ENCODE measurements around the gene TBL3.
A peak's percentile ranks its signal among the peaks of the same experiment; 100 is the strongest.
"Not testable (repeated sequence)": the region's sequence is repeated elsewhere in the genome, so short reads cannot be mapped to it uniquely, and the experiment has no call there.

Gene TBL3

DNA sequence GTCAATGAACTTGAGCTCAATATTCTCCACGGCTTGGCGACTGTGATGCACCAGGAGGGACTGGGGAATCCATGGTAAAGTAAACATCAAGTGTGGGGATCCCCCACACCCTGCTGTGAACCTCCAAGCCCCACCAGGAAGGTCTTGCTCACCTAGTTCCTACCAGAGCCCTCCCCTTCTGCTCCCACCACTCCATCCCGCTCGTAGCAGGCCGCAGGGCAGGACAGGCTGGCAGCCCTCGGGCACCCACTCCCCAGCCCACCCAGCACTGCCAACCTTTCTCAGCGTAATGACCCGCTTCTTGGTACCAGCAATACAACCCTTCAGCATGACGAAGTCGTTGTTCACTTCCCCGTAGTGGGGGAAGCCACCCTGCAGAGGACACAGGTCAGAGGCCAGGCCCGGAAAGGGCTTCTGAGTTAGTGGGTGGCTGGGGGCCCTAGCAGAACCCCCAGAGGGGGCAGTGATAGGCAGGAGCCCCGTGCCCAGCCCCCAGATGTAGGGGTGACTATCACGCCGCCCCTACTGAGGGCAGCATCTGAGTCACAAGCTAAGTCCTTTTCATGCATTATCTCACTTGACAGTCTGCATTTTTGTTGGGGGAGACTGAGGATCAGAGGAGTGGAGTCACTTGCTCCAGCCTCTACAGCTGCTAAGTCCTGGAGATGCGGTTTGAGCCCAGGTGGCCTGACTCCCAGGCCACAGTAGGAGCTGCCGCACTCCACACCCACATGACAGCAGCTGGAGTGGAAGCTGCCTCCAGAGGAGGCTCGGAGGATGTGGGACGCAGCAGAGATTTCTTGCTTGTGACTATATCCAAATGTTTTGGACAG is 26.1 kb upstream of the TBL3 start:
- no peaks in the 10 kb centered on the region for H3K9me3 ChIP-seq (ENCODE audit: control insufficient read depth, insufficient read depth, low read length)

DNA sequence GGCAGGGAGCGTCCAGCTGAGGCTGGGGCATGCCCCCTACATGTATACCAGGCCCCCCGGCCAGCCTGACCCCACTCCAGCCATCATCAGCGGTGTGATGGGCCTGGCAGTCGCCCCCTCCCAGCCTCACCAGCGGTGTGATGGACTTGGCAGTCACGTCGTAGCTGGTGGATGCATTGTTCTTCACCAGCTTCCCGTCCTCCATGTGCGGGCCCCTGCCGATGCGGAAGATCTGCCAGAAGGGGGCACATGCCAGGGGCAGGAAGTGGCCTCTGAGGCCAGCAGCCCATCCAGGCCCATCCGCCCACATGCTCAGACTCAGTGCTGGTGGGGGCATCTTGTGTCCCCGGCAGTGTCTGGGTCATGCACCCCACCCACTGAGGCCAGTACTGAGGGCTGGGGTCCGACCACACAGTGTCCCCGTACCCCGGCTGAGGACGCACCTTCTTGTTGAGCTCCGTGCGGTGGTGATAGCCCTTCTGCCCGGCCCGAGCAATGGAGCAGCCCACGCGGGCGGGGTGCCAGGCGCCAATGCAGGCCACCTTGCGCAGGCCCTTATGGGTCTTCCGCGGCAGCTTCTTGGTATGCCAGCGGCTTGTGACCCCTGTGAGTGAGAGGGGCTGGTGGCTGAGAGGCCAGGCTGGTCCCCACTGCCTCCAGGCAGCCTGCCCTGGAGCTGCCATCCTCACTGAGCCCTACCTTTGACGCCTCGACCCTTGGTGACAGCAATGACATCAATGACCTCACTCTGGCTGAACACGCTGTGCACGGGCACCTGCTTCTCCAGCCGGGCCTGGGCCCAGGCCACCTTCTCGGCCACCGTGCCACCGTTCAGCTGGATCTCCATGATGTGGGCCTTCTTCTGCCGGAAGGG is 25.1 kb upstream of the TBL3 start:
- no peak overlapping the region for H3K9ac ChIP-seq (ENCODE audit: low read depth, low read length)
- no peak overlapping the region for H3K4me3 ChIP-seq (ENCODE audit: low read depth, low read length)
- H3K9me3 ChIP-seq (ENCODE audit: control insufficient read depth, insufficient read depth, low read length): no peaks in the 10 kb centered on the region
- H3K27me3 ChIP-seq (ENCODE audit: control insufficient read depth, insufficient read depth, low read length): peaks cover 3% of the 10 kb centered on the region
- no peaks in the 10 kb centered on the region for H3K36me3 ChIP-seq (ENCODE audit: control insufficient read depth, insufficient read depth, low read length)
- H3K4me1 ChIP-seq (ENCODE audit: control insufficient read depth, insufficient read depth, low read length): peaks cover 6% of the 10 kb centered on the region

More for the DNA sequence above, 26.1 kb upstream of the TBL3 start:
- Histone ChIP-seq H3K36me3 (ENCODE audit: control insufficient read depth, insufficient read depth, low read length) (peaks cover 1% of the 10 kb centered on the region), H3K4me1 (ENCODE audit: control insufficient read depth, insufficient read depth, low read length) (peaks cover 6% of the 10 kb centered on the region), H3K9ac (ENCODE audit: low read depth, low read length) (no peak overlapping the region), H3K4me3 (ENCODE audit: low read depth, low read length) (no peak overlapping the region), H3K27me3 (ENCODE audit: control insufficient read depth, insufficient read depth, low read length) (peaks cover 3% of the 10 kb centered on the region)

DNA sequence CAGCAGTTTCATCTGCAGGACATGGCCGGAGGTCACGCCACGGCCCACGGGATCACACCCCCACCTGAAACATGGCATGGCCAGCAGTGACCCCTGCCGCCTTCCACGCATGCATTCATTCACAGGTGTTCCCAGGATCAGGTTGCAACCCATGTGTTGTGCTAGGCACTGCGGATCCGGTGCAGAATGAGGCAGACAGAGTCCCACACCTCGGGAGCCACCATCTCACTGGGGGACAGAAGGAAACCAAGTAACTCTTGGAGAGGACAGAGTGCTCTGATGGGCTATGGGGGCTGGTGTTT is 24.5 kb upstream of the TBL3 start:
- H3K36me3 ChIP-seq (ENCODE audit: control insufficient read depth, insufficient read depth, low read length): no peaks in the 10 kb centered on the region
- no peaks in the 10 kb centered on the region for H3K27me3 ChIP-seq (ENCODE audit: control insufficient read depth, insufficient read depth, low read length)
- H3K9me3 ChIP-seq (ENCODE audit: control insufficient read depth, insufficient read depth, low read length): no peaks in the 10 kb centered on the region
- H3K4me1 ChIP-seq (ENCODE audit: control insufficient read depth, insufficient read depth, low read length): peaks cover 3% of the 10 kb centered on the region
- H3K4me3 ChIP-seq (ENCODE audit: low read depth, low read length): no peak overlapping the region
- no peak overlapping the region for H3K9ac ChIP-seq (ENCODE audit: low read depth, low read length)

DNA sequence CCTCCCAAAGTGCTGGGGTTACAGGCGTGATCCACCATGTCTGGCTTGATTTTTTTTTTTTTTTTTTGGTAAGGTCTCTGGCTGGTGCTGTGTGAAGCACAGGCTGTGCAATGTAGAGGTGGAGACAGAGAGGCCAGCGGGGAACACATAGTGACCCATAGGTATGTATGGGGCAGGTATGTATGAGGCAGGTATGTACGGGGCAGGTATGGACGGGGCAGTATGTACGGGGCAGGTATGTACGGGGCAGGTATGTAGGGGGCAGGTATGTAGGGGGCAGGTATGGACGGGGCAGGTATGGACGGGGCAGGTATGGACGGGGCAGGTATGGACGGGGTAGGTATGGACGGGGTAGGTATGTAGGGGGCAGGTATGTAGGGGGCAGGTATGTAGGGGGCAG is 22.3 kb upstream of the TBL3 start:
- H3K4me1 ChIP-seq (ENCODE audit: control insufficient read depth, insufficient read depth, low read length): peaks cover 2% of the 10 kb centered on the region
- no peak overlapping the region for H3K4me3 ChIP-seq (ENCODE audit: low read depth, low read length)
- H3K9me3 ChIP-seq (ENCODE audit: control insufficient read depth, insufficient read depth, low read length): no peaks in the 10 kb centered on the region
- H3K9ac ChIP-seq (ENCODE audit: low read depth, low read length): no peak overlapping the region
- no peaks in the 10 kb centered on the region for H3K27me3 ChIP-seq (ENCODE audit: control insufficient read depth, insufficient read depth, low read length)
- H3K36me3 ChIP-seq (ENCODE audit: control insufficient read depth, insufficient read depth, low read length): no peaks in the 10 kb centered on the region

DNA sequence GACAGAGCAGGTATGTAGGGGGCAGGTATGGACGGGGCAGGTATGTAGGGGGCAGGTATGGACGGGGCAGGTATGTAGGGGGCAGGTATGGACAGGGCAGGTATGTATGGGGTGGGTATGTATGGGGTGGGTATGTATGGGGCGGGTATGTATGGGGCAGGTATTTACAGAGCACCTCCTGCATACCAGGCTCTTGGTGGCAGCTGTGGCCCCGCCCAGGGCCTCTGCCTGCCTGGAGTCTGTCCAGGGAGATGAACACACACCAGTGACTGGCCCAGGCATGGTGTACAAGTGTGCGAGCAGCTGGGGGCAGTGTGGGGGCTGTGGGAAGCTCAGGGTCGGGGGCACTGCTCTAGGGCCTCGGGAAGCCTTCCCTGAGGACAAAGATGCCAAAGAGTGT is 21.8 kb upstream of the TBL3 start:
- no peaks in the 10 kb centered on the region for H3K27me3 ChIP-seq (ENCODE audit: control insufficient read depth, insufficient read depth, low read length)
- H3K4me3 ChIP-seq (ENCODE audit: low read depth, low read length): no peak overlapping the region
- no peaks in the 10 kb centered on the region for H3K36me3 ChIP-seq (ENCODE audit: control insufficient read depth, insufficient read depth, low read length)
- H3K9me3 ChIP-seq (ENCODE audit: control insufficient read depth, insufficient read depth, low read length): no peaks in the 10 kb centered on the region
- H3K9ac ChIP-seq (ENCODE audit: low read depth, low read length): no peak overlapping the region
- peaks cover 2% of the 10 kb centered on the region for H3K4me1 ChIP-seq (ENCODE audit: control insufficient read depth, insufficient read depth, low read length)

DNA sequence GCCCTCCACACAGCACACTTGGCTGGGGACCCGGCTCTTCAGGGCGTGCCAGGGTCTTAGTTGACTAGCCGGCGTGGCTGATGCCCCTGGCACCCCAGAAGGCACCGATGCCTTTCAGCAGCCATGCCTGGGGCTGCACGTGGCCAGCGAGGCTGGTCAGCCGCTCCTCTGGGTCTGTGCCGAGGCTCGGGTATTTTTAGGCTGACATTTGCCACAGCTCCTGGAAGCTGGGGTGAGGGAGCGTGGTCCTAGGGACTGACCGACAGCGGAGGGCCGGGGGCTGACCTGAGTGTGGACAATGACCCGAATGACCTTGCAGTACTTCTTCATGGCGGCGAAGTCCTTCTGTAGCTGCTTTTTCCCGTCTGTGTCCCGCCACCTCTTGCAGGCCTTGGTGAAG is 21.3 kb upstream of the TBL3 start:
- Histone ChIP-seq H3K9me3 (ENCODE audit: control insufficient read depth, insufficient read depth, low read length) (no peaks in the 10 kb centered on the region), H3K36me3 (ENCODE audit: control insufficient read depth, insufficient read depth, low read length) (no peaks in the 10 kb centered on the region), H3K27me3 (ENCODE audit: control insufficient read depth, insufficient read depth, low read length) (no peaks in the 10 kb centered on the region), H3K4me3 (ENCODE audit: low read depth, low read length) (no peak overlapping the region), H3K9ac (ENCODE audit: low read depth, low read length) (no peak overlapping the region), H3K4me1 (ENCODE audit: control insufficient read depth, insufficient read depth, low read length) (peaks cover 2% of the 10 kb centered on the region)

DNA sequence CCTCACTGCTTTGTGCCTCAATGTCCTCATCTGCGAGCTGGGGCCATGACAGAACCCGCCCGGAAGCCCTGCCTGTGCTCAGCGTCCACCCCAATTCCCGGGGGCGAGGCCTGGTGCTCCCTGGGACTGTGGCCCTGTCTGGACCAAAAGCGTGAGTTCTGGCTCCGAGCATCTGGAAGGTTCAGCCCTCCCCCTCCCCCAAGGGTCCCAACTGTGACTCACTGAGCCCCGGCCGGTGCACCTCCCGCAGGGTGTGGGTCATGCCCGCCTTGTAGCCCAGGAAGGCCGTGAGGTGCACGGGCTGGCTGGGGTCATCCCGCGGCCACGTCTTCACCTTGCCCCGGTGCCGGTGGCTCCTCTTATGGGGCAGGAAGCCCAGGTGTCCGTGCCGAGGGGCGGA is 18.1 kb upstream of the TBL3 start:
- Histone ChIP-seq H3K9ac (ENCODE audit: low read depth, low read length) (no peak overlapping the region), H3K4me1 (ENCODE audit: control insufficient read depth, insufficient read depth, low read length) (peaks cover 2% of the 10 kb centered on the region), H3K9me3 (ENCODE audit: control insufficient read depth, insufficient read depth, low read length) (no peaks in the 10 kb centered on the region), H3K4me3 (ENCODE audit: low read depth, low read length) (no peak overlapping the region), H3K36me3 (ENCODE audit: control insufficient read depth, insufficient read depth, low read length) (no peaks in the 10 kb centered on the region), H3K27me3 (ENCODE audit: control insufficient read depth, insufficient read depth, low read length) (no peaks in the 10 kb centered on the region)

DNA sequence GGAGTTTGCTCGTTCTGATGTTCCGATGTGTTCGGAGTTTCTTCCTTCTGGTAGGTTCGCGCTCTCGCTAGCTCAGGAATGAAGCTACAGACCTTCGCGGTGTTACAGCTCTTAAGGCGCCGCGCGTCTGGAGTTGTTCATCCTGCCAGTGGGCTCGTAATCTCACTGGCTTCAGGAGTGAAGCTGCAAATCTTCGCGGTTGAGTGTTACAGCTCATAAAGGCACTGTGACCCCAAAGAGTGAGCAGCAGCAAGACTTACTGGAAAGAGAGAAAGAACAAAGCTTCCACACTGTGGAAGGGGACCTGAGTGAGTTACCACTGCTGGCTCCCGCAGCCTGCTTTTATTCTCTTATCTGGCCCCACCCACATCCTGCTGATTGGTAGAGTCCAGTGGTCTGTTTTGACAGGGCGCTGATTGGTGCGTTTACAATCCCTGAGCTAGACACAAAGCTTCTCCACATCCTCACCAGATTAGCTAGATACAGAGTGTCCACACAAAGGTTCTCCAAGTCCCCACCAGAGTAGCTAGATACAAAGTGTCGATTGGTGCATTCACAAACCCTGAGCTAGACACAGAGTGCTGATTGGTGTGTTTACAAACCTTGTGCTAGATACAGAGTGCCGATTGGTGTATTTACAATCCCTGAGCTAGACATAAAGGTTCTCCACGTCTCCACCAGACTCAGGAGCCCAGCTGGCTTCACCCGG is 14.3 kb upstream of the TBL3 start:
- not testable (repeated sequence) for H3K9ac ChIP-seq (ENCODE audit: low read depth, low read length); H3K36me3 ChIP-seq (ENCODE audit: control insufficient read depth, insufficient read depth, low read length); H3K9me3 ChIP-seq (ENCODE audit: control insufficient read depth, insufficient read depth, low read length); H3K4me1 ChIP-seq (ENCODE audit: control insufficient read depth, insufficient read depth, low read length); H3K4me3 ChIP-seq (ENCODE audit: low read depth, low read length); H3K27me3 ChIP-seq (ENCODE audit: control insufficient read depth, insufficient read depth, low read length)

DNA sequence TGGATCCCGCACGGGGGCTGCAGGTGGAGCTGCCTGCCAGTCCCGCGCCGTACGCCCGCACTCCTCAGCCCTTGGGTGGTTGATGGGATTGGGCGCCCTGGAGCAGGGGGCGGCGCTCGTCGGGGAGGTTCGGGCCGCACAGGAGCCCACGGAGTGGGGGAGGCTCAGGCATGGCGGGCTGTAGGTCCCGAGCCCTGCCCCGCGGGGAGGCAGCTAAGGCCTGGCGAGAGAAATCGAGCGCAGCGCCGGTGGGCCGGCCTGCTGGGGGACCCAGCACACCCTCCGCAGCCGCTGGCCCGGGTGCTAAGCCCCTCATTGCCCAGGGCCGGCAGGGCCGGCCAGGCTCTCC is 13.7 kb upstream of the TBL3 start:
- not testable (repeated sequence) for H3K4me1 ChIP-seq (ENCODE audit: control insufficient read depth, insufficient read depth, low read length); H3K9me3 ChIP-seq (ENCODE audit: control insufficient read depth, insufficient read depth, low read length)
- peaks cover 15% of the 10 kb centered on the region for H3K36me3 ChIP-seq (ENCODE audit: control insufficient read depth, insufficient read depth, low read length)

DNA sequence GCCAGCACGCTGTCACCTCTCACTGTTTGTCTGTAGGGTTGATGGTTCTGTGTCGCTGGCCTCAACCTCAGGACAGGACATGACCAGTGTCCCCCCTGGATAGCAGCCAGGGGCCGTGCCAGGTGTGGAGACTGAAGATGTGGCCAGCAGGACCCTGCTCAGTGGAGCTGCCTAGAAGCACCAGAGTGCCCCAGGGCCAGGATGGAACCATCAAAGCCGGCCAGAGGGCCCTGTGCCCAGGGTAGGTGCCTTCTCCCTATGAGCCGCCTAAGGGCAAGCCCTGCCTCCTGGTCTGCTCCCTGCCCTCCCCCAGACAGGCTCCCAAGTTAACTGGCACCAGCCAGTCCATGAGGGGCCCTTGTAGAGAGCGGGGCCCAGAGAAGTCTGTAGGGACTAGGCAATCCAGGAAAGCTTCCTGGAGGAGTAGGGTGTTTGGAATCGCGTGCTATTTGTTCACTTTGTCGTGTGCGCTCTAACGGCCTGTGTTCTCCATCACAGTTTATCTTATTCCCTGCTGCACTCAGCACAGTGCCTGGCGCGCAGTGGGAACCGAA is 13.1 kb upstream of the TBL3 start:
- H3K9me3 ChIP-seq (ENCODE audit: control insufficient read depth, insufficient read depth, low read length): no peaks in the 10 kb centered on the region
- no peaks in the 10 kb centered on the region for H3K27me3 ChIP-seq (ENCODE audit: control insufficient read depth, insufficient read depth, low read length)
- H3K9ac ChIP-seq (ENCODE audit: low read depth, low read length): no peak overlapping the region
- H3K4me3 ChIP-seq (ENCODE audit: low read depth, low read length): peak overlapping the region; percentile 93
- peaks cover 22% of the 10 kb centered on the region for H3K36me3 ChIP-seq (ENCODE audit: control insufficient read depth, insufficient read depth, low read length)
- peaks cover 4% of the 10 kb centered on the region for H3K4me1 ChIP-seq (ENCODE audit: control insufficient read depth, insufficient read depth, low read length)

More for the DNA sequence above, 13.7 kb upstream of the TBL3 start:
- H3K9ac ChIP-seq (ENCODE audit: low read depth, low read length); H3K4me3 ChIP-seq (ENCODE audit: low read depth, low read length); H3K27me3 ChIP-seq (ENCODE audit: control insufficient read depth, insufficient read depth, low read length): not testable (repeated sequence)

DNA sequence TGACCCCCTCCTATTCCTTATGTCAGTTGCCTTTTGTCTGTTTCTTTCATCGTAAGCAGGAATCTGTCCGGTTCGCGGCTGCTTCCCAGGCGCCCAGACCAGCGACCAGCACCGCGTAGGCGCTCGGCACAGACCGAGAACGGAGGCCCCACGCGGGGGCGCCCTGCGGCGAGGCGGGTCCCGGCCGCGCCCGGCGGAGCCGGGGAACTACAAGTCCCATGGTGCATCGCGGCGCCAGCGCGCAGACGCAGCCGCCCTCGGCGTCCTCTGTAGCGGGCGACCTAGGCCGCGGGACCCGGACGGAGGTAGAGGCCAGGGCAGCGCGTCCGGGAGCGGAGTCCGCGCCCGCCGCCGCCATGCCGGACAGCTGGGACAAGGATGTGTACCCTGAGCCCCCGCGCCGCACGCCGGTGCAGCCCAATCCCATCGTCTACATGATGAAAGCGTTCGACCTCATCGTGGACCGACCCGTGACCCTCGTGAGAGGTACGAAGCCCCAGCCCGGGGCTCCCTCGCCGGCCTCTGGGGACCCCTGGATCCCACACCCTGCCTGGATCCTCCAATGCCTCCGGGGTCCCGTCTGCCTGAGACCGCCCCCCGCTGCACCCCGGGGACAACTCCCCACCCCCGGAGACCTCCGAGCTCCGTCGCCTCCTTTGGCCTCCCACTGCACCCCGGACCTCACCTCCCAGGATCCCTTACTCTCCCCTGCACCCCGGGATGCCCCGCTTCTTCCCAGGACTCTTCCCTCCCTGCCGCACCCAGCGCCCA is 12.4 kb upstream of the TBL3 start, which contains the start of gene NDUFB10:
NDUFB10 (plus strand) TSS at position 270 of the 771 bp plus-strand sequence; CDS start at position 357, 87 bp downstream.
- H3K4me3 ChIP-seq (ENCODE audit: low read depth, low read length): peak within 1 kb of the TSS; percentile 93
- peak within 1 kb of the TSS; percentile 88 for H3K9ac ChIP-seq (ENCODE audit: low read depth, low read length)
- peaks cover 27% of the 10 kb centered on the region for H3K36me3 ChIP-seq (ENCODE audit: control insufficient read depth, insufficient read depth, low read length)
- H3K4me1 ChIP-seq (ENCODE audit: control insufficient read depth, insufficient read depth, low read length): peaks cover 4% of the 10 kb centered on the region
- no peaks in the 10 kb centered on the region for H3K9me3 ChIP-seq (ENCODE audit: control insufficient read depth, insufficient read depth, low read length)
- no peaks in the 10 kb centered on the region for H3K27me3 ChIP-seq (ENCODE audit: control insufficient read depth, insufficient read depth, low read length)

All from iPS-15b (cell line).